Activated T-cell treated with anti-CD3 and anti-CD28 coated beads for 1 hour (primary cell): ENCODE measurements around the gene SLC25A3.
"Not testable (repeated sequence)": the region's sequence is repeated elsewhere in the genome, so short reads cannot be mapped to it uniquely, and the experiment has no call there.

Experiments used
- DNase-seq: peaks from one replicate; pipeline ENCODE4 v3.0.0-alpha.2; 2020; ENCODE audit warnings: low read depth

Gene SLC25A3

GRCh38 chr12:98593351-98594049 is at the start of gene SLC25A3:
Gene SLC25A3 (plus strand): TSS chr12:98593686. CDS start chr12:98593979, 293 bp downstream.
- peak; percentile 96 for DNase-seq

- DNase-seq: no peak
Observed at GRCh38 chr12:98543701-98544100, 49.8 kb upstream of the SLC25A3 start.

GRCh38 chr12:98544751-98545150 is 48.7 kb upstream of the SLC25A3 start:
- no peak for DNase-seq

- DNase-seq: no peak
Observed at GRCh38 chr12:98549371-98550110, 43.9 kb upstream of the SLC25A3 start.

GRCh38 chr12:98551787-98552186 is 41.7 kb upstream of the SLC25A3 start:
- no peak for DNase-seq

GRCh38 chr12:98558097-98558496 is 35.4 kb upstream of the SLC25A3 start:
- not testable (repeated sequence) for DNase-seq

- no peak for DNase-seq
Observed at GRCh38 chr12:98559666-98560065, 33.8 kb upstream of the SLC25A3 start.

GRCh38 chr12:98561846-98562245 is 31.6 kb upstream of the SLC25A3 start:
- DNase-seq: no peak

GRCh38 chr12:98572010-98572409 is 21.5 kb upstream of the SLC25A3 start:
- no peak for DNase-seq

GRCh38 chr12:98574110-98574509 is 19.4 kb upstream of the SLC25A3 start:
- no peak for DNase-seq

GRCh38 chr12:98575013-98575412 is 18.5 kb upstream of the SLC25A3 start:
- no peak for DNase-seq

- DNase-seq: not testable (repeated sequence)
Observed at GRCh38 chr12:98576795-98577194, 16.7 kb upstream of the SLC25A3 start.

GRCh38 chr12:98578392-98578791 is 15.1 kb upstream of the SLC25A3 start:
- no peak for DNase-seq

GRCh38 chr12:98578821-98579220 is 14.7 kb upstream of the SLC25A3 start:
- no peak for DNase-seq

- no peak for DNase-seq
Observed at GRCh38 chr12:98579347-98579746, 14.1 kb upstream of the SLC25A3 start.

GRCh38 chr12:98579835-98580234 is 13.7 kb upstream of the SLC25A3 start:
- DNase-seq: no peak

GRCh38 chr12:98580695-98581094 is 12.8 kb upstream of the SLC25A3 start:
- no peak for DNase-seq

- no peak for DNase-seq
Observed at GRCh38 chr12:98581101-98581500, 12.4 kb upstream of the SLC25A3 start.

GRCh38 chr12:98582093-98582492 is 11.4 kb upstream of the SLC25A3 start:
- DNase-seq: no peak

- DNase-seq: no peak
Observed at GRCh38 chr12:98587084-98587483, 6.4 kb upstream of the SLC25A3 start.

GRCh38 chr12:98591209-98591608 is 2.3 kb upstream of the SLC25A3 start:
- DNase-seq: no peak

GRCh38 chr12:98592825-98593322 is 612 bp upstream of the SLC25A3 start:
- no peak for DNase-seq
